Renal pelvis (tissue), 4 donors: Measurements from ENCODE around the gene MAST4. TPM values are rescaled to one million over a fixed set of nuclear protein-coding genes. Genes with fewer than 3 reads are reported as not detected.

Experiments used
- DNase-seq: peaks from one replicate; pipeline ENCODE4 v3.0.0-alpha.2; 2013
- polyA plus RNA-seq, 3 donors: library from polyadenylated mRNA; unstranded; fragments of 120-200 nt; gene quantifications; one replicate each; pipeline ENCODE4 v1.2.1, GENCODE V29; 2013; ENCODE audit not compliant: insufficient read length in 3 of 3

Gene MAST4
- polyA plus RNA-seq, 3 donors: 14.8 to 20.3 (median 19.0) TPM

- DNase-seq: no peak
Observed at GRCh38 chr5:66602621-66603020, 6.4 kb downstream of the MAST4 start.

DNA sequence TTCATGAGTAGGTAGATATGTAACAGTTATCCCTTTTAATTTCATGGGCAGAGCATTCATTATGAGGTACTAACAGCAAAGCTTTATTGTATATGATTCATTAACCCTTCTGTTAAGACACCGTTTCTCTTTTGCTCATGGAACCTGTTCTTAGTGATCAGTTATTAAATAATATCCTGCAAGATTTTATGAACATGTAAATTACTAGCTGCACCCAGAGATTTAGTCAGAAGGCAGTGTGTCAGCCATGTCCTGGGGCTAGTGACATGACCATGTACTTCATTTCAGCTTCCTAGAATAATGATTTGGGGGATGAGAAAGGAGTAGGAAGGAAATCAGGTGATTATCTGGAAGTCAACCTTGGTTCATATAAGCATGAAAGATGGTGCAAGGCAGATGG is 7.0 kb downstream of the MAST4 start:
- DNase-seq: no peak

DNA sequence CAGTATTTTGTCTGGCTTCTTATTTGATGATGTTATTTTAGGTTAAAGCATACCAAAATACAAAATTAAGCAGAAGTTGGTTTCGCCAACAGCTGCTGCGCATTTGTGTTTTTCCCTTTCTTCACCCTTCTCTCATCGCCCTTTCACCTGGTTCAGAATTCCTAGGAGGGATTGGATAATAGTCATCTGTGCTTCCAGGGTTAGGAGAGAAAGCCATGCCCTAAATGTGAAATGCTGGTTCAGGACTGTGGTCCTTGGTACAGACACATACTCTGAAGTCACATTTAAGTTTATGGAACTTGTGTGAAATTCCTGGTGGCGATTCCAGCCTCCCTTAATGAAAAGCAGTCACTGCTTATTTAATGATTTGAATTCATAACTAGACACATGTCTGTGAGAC is 7.7 kb downstream of the MAST4 start:
- no peak for DNase-seq

DNA sequence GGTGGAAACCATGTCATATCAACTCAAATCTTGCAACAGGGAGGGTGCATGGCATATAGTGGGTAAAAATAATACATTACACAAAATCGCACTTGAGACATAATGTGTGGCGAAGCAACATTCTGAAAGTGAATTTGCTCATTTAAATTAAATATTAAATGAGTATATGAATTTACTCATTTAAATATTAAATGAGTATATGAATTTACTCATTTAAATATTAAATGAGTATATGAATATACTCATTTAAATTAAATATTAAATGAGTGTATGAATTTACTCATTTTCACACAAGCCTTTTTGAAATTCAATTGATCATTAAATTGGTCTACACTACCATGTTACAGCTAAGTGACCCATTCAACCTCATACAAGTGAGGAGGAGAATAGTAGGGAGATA is 10.5 kb downstream of the MAST4 start:
- DNase-seq: no peak

DNA sequence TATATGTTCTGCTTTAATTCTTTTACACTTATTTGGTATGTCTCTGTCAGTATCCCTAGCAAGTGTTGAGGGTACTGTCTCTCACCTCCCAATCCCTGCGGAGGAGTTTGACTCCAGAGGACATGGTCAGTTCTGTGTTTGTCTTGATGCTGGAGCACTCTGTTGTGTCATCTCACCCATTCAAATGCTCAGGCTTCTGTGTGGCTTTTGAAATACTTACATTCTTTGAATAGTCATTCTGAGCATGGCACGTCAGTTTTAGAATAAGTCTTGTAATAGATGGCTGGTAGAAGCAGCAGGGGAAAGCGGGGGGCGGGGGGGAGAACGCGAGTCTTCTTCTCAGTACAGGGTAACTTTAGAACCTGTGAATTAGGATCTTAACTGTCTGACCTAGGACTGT is 12.3 kb downstream of the MAST4 start:
- DNase-seq: no peak

GRCh38 chr5:66609615-66610014 is 13.4 kb downstream of the MAST4 start:
- no peak for DNase-seq

- no peak for DNase-seq
Observed at GRCh38 chr5:66612226-66612625, 16.0 kb downstream of the MAST4 start.

DNA sequence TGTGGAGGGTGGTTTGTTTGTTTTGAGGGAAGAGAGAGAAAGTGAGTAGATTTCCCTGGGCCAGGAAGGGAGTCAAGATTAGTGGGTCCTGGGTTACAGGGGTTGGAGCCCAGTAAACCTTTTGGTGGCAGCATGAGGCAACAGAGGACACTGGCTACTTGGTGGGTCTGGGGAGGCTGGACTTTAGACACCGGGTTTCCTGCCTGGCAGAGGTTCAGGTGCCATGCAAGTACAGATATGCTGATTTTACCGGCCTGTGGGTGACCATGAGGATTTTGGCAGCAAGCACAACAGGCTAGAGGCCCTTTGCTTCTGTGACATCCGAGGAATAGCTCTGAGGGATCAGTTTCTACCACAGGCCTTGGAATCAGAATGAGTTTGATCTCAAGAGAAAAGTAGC is 18.9 kb downstream of the MAST4 start:
- no peak for DNase-seq

- DNase-seq: no peak
Observed at GRCh38 chr5:66615894-66616293, 19.7 kb downstream of the MAST4 start.

DNA sequence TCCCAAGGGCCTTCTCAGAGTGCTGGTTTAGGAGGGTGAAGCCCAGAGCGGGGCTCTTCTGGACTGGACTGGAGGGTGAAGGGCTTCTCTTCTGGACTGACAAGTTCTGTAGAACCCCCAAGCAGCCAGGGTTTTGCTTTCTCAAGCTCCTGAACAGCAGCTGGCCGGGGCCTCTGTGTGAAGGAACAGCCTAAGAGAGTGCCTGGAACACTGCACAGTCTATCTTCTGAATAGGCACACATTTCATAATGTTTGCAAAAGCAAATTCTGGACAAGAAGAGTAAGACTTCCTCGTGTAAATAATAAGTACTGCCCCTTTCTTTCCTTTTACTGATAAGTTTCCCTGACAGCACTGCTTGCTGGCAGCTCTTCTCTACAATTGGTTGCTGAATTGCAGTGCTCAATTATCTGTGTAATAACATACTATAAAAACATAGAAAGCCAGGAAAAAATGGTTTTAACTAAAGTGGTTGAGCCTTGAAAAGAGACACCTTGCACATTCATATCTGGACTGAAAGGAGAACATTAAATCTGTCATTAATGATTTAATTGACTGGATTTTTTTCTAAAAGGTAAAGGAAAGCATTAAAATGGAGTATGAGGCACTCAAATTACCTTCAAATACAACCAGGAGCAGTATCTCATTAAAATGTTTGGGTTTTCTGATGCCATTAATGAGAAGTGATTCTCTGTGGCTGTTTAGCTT is 20.5 kb downstream of the MAST4 start:
- DNase-seq: no peak

- no peak for DNase-seq
Observed at GRCh38 chr5:66617226-66617861, 21.2 kb downstream of the MAST4 start.

DNA sequence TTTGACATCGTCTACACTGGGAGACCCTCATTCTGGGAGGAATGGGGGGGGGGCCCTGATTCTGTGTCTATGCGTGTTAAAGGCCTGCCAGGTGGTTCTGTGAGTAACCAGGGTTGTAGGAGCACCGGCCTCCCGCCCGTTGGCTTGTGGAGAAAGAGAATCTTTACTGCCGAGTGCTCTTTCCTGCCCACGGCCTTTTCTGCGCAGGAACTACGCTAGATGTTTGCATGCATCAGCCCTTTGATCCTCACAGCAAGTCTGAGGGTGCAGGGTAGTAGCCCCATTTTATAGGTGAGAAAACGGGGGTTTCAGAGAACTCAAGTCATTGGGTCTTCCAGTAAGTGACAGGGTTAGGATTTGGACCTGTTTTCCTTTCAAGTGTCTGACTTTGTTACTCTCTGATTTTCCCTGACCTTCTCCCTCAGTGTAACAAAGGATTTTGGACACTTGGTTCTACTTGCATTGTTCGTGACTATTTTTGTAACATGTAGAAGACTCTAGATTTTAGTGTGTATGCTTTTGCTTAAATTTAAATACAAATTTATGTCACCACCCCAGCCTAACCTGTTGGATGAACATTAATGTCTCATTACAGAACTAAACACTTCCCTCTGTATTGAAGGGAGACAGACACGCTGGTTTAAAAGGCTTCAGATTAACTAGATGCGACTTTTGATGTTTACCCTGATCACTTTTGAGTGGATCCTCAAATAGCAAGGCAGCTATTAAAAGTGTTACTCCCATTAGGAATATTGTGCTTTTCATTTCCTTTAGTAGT is 22.0 kb downstream of the MAST4 start:
- no peak for DNase-seq

DNA sequence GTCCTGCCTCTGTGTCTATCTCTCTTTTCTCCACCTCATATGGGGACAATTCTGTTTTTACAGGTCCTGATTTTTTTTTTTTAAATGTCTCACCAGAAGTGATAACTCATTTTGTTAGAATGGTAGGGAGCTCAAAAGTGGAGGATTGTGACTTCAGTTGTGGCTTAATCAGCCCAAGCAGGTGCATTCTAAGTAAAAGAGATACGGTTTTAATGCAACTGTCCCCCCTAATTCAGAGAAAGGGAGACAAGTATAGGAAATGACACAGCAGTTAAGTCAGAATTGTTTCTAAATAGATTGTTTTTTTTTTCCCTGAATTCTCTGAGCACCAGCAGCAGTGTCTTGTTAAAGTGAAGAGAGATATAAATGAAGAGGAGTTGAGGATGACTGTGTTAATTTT is 24.5 kb downstream of the MAST4 start:
- no peak for DNase-seq

DNA sequence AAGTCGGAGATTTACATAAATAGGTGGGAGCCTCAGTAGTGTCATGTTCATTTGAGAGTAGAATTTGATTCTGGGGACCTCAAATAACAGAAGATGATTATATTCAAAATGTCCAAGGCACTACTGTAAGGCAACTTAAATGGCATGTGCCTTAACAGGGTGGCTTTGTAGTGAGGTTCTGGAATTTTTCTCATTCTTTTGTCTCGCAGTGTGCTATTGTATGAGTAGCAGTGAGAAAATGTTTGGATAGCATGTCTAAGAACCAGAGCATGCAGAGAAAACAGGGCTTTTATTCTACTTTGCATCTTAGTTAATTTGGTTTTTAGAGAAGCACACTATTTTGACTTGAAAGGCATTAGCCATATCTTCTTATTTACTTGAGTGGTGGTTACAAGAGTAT is 25.0 kb downstream of the MAST4 start:
- DNase-seq: no peak

GRCh38 chr5:66621736-66622135 is 25.5 kb downstream of the MAST4 start:
- DNase-seq: peak; percentile 12

- no peak for DNase-seq
Observed at GRCh38 chr5:66628561-66628960, 32.4 kb downstream of the MAST4 start.

GRCh38 chr5:66629446-66629845 is 33.3 kb downstream of the MAST4 start:
- DNase-seq: no peak

DNA sequence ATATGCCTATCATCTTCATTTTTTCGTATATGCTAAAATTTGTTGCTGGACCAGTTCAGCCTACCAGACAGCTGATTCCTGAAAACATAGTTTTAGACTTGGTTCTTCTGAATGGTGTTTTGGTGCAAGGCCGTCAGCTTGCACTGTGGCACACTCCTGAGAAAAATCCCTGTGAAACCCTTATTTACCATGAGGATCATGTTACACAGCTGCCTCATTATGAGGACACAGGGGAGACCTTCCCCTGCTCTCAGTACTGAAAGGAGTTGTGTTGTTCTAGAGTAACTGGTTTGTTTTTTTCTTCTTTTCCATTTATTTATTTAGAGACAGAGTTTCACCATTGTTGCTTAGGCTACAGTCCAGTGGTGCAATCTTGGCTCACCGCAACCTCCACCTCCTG is 37.6 kb downstream of the MAST4 start:
- peak; percentile 14 for DNase-seq

- DNase-seq: no peak
Observed at GRCh38 chr5:66634601-66635000, 38.4 kb downstream of the MAST4 start.

GRCh38 chr5:66637994-66638393 is 41.8 kb downstream of the MAST4 start:
- DNase-seq: no peak

DNA sequence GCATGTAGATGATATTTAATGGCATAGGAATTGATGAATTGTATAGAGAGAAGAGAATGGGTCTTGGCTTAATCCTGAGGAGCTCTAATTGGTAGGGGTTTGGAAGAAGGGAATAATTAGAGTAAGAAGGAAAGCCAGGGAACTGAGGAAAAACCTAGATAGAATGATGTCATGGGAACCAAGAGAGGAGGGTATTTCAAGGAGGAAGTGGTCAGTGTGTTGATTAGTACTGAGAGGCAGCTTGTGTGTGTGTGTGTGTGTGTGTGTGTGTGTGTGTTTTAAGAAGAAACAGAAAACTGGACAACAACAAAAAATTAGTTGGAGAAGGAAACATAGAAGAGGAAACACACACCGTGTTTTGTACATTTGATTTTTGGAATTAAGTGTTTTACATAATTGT is 42.8 kb downstream of the MAST4 start:
- no peak for DNase-seq

DNA sequence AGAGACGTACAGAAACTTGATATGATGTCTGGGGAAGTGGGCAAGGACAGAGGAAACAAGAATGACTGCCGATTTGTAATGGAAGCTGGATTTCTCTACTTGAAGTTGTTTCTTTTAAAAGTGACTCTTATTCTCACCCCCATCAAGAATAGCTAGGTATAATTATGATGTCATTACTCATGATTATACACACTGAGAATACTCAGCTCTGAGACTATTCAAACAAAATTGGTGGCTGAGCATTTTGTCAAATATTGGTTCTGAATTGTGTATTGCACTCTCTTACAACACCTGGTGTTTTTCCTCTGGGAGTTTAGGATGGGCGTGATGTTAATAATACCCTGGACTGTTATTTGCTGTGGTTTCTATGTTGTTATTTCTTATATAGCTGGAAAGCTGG is 46.3 kb downstream of the MAST4 start:
- DNase-seq: no peak

- no peak for DNase-seq
Observed at GRCh38 chr5:66643387-66643786, 47.2 kb downstream of the MAST4 start.
